Ovary (tissue), 3 donors: ENCODE results near the gene LACTB.

ENCODE experiments used
- EP300 ChIP-seq: sonication (generic); formaldehyde crosslinking; IDR thresholded peaks from one replicate; pipeline ENCODE4 v1.6.1; 2017; ENCODE audit warnings: antibody characterized with exemption
- TF ChIP-seq, protein P1 (sequence below), 3 donors: fragments of 450-650 bp in 2 of 3; fragments of 200-600 bp in 1 of 3; IDR thresholded peaks; one replicate each; pipeline versions ENCODE4 v1.5.1 to v1.8.0; 2016 to 2022; ENCODE audit warnings: antibody characterized with exemption in 3 of 3, mild to moderate bottlenecking in 1 of 3
- donor health status: DM: no; HTN: no; CAD: no.

DNA sequence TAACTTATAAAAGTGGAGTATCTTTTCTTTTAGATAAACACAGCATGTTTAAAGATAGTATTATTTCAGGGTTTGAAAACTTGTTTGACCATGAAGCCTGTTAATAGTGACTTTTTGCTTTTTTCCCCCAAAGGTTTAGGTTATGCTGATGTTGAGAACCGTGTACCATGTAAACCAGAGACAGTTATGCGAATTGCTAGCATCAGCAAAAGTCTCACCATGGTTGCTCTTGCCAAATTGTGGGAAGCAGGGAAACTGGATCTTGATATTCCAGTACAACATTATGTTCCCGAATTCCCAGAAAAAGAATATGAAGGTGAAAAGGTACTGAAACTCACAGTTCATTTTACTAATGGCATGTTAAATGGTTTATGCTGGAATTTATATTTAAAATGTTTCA, 5.1 kb downstream of the LACTB start:
- TF ChIP-seq EP300 = no peak
- TF ChIP-seq, protein P1, sequence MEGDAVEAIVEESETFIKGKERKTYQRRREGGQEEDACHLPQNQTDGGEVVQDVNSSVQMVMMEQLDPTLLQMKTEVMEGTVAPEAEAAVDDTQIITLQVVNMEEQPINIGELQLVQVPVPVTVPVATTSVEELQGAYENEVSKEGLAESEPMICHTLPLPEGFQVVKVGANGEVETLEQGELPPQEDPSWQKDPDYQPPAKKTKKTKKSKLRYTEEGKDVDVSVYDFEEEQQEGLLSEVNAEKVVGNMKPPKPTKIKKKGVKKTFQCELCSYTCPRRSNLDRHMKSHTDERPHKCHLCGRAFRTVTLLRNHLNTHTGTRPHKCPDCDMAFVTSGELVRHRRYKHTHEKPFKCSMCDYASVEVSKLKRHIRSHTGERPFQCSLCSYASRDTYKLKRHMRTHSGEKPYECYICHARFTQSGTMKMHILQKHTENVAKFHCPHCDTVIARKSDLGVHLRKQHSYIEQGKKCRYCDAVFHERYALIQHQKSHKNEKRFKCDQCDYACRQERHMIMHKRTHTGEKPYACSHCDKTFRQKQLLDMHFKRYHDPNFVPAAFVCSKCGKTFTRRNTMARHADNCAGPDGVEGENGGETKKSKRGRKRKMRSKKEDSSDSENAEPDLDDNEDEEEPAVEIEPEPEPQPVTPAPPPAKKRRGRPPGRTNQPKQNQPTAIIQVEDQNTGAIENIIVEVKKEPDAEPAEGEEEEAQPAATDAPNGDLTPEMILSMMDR (IDR thresholded peaks at IDR 0.05) = no peak
